GM12873 (cell line): ENCODE results near the gene WIPF3.

Source experiments
- CTCF ChIP-seq: IDR thresholded peaks from 2 replicates; pipeline ENCODE4 v1.5.1; 2012; ENCODE audit warnings: low read depth, mild to moderate bottlenecking, moderate library complexity, low read length, control low read depth; ENCODE audit not compliant: insufficient read depth; ENCODE audit errors: missing control alignments

The WIPF3 gene

DNA sequence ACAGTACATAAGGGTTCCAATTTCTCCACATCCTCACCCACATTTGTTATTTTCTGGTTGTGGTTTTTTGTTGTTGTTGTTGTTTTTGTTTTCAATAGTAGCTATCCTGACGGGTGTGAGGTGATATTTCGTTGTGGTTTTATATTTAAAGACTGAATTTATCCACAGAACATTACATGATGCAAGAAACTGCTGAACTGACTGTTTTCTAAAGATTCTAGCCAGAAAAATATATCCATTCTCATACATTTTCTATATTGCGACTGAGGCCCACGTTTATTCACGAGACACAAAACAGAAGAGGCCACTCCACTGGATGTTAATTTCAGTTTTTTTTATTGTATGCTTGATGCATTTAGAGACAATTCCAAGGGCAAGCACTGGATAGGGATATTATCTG lies 113.5 kb downstream of the WIPF3 start:
- TF ChIP-seq CTCF: no peak

GRCh38 chr7:29920491-29920890 lies 114.2 kb downstream of the WIPF3 start:
- TF ChIP-seq CTCF: no peak

- TF ChIP-seq CTCF: peak; percentile 96
Observed at GRCh38 chr7:29921404-29922010, 115.2 kb downstream of the WIPF3 start.

DNA sequence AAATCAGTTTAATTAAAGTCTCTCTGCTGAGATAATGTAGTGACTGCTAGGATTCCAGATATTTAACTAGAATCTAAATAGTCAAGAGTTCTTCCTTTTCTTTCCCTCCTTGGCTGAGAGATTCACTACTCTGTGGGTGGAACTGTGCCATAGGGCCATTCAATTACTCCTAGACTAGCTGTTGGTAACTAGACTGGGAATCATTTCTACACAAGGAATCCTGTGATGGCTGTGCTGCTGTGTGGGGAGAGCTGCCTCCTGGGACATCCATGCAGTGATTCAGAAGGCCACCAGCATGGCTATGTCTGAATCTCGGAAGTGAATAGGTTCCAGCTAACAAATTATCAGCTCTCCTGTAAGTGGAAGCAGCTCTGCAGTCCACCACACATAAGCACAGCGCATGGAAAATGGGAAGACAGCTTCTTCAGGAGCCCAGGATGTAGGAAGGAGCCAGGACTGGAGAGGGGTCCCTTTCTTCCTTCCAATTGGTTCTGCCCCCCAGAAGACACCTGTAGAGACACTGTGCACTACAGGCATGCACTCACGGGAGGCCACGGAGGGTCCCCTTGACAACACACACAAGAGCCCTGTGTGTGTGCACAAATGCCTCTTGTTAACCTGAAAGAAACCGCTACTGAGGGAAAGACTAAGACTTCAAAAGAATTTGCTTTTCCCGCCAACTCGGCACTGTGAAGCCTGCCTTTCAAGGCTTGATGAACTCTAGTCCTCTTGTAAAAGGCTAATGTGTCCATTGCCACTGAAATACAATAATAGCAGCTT lies 116.8 kb downstream of the WIPF3 start:
- no peak for TF ChIP-seq CTCF

GRCh38 chr7:29924006-29924405 lies 117.7 kb downstream of the WIPF3 start:
- TF ChIP-seq CTCF: no peak

DNA sequence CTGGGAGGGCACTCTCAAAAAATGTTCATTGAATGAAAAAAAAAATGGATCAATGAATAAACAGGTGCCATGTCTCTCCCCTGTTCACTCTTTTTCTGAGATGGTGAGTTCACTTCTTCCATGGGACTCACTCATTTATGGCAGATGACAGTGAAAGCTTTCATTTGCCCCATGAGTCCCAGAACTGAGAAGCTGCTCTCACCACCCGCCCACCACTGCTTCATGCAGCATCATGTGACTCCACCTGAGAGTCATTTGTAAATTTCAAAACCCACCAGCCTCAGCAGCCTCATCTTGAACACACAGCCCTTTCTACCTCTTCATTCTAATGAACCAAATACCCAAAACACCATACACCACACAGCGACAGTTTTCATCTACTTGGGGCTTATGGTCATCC lies 118.4 kb downstream of the WIPF3 start:
- no peak for TF ChIP-seq CTCF

- TF ChIP-seq CTCF: no peak
Observed at GRCh38 chr7:29926216-29926615, 119.9 kb downstream of the WIPF3 start.
